Lower lobe of right lung (tissue), 2 donors: ENCODE results near the gene MAPKAPK3. TPM values are rescaled to one million over a fixed set of nuclear protein-coding genes. Genes with fewer than 3 reads are reported as not detected.

Experiments used
- ATAC-seq, 2 donors: fragments of 200-7000 bp; cut with Tn5 transposase; one replicate each; pipeline ENCODE4 v1.9.1; 2020 to 2022; ENCODE audit warnings: mild to moderate bottlenecking in 2 of 2, moderate library complexity in 2 of 2
- DNase-seq: peaks from one replicate; pipeline ENCODE4 v3.0.0-alpha.2; 2020
- H3K27ac ChIP-seq: fragments of 200-600 bp; one replicate; pipeline ENCODE4 v1.8.0; 2022
- H3K27me3 ChIP-seq: fragments of 200-600 bp; one replicate; pipeline ENCODE4 v1.8.0; 2022; ENCODE audit warnings: low read depth
- H3K36me3 ChIP-seq: fragments of 200-600 bp; one replicate; pipeline ENCODE4 v1.8.0; 2022; ENCODE audit warnings: mild to moderate bottlenecking
- H3K4me1 ChIP-seq: fragments of 200-600 bp; one replicate; pipeline ENCODE4 v1.8.0; 2022
- H3K4me3 ChIP-seq: fragments of 200-600 bp; one replicate; pipeline ENCODE4 v1.8.0; 2022; ENCODE audit warnings: mild to moderate bottlenecking
- H3K9me3 ChIP-seq: fragments of 200-600 bp; one replicate; pipeline ENCODE4 v1.8.0; 2022
- CTCF ChIP-seq: fragments of 200-600 bp; IDR thresholded peaks from one replicate; pipeline ENCODE4 v1.8.0; 2022; ENCODE audit warnings: antibody characterized with exemption, mild to moderate bottlenecking
- intact Hi-C: fragments of 100-400 bp; cut with DNase I; formaldehyde crosslinking; loops from one replicate; pipeline ENCODE4 v1.11.0; 2022
- total RNA-seq: library from RNA; stranded (reverse); fragmentation: NEBNext Ultra II Directional; extraction: Animal tissue kit (Norgen Biotek cat#: 25700); gene quantifications from one replicate; pipeline ENCODE4 v1.2.1, GENCODE V29; 2021
- donor health status: DM: no; HTN: yes; CAD: no; lungs with severe emphysema.

The MAPKAPK3 gene
- total RNA-seq, 1 donor from 2014 or later: 68.6 TPM

- TF ChIP-seq CTCF: no peak
- ATAC-seq: no peak
- H3K4me1 ChIP-seq: peaks cover 76% of the 10 kb centered on the region
- intact Hi-C loops: no loop called here
- no peaks in the 10 kb centered on the region for H3K27me3 ChIP-seq
- peak overlapping the region; percentile 24 for H3K27ac ChIP-seq
- H3K9me3 ChIP-seq: no peaks in the 10 kb centered on the region
- DNase-seq: no peak
- H3K36me3 ChIP-seq: no peaks in the 10 kb centered on the region
- H3K4me3 ChIP-seq: no peak overlapping the region
Measured at GRCh38 chr3:50587806-50588758, 28.9 kb upstream of the MAPKAPK3 start.

GRCh38 chr3:50588759-50589433 lies 28.1 kb upstream of the MAPKAPK3 start:
- intact Hi-C loops: no loop called here
- ATAC-seq: no peak
- Histone ChIP-seq H3K9me3 (no peaks in the 10 kb centered on the region), H3K4me1 (peaks cover 76% of the 10 kb centered on the region), H3K4me3 (no peak overlapping the region), H3K27ac (peak overlapping the region; percentile 24), H3K27me3 (no peaks in the 10 kb centered on the region), H3K36me3 (no peaks in the 10 kb centered on the region)
- no peak for DNase-seq
- no peak for TF ChIP-seq CTCF

- Histone ChIP-seq H3K4me1 (peaks cover 62% of the 10 kb centered on the region), H3K4me3 (no peak overlapping the region), H3K27ac (peak overlapping the region; percentile 86), H3K36me3 (no peaks in the 10 kb centered on the region), H3K9me3 (no peaks in the 10 kb centered on the region), H3K27me3 (no peaks in the 10 kb centered on the region)
- peak; percentile 4 to 5 for ATAC-seq
- intact Hi-C loops: no loop called here
- DNase-seq: no peak
- no peak for TF ChIP-seq CTCF
Measured at GRCh38 chr3:50591196-50591741, 25.7 kb upstream of the MAPKAPK3 start.

- Histone ChIP-seq H3K4me1 (peaks cover 62% of the 10 kb centered on the region), H3K27ac (peak overlapping the region; percentile 71), H3K4me3 (peak overlapping the region; percentile 6)
Measured at GRCh38 chr3:50592568-50592967, 24.4 kb upstream of the MAPKAPK3 start.

More at GRCh38 chr3:50592568-50592967, 24.4 kb upstream of the MAPKAPK3 start:
- Histone ChIP-seq H3K36me3 (no peaks in the 10 kb centered on the region), H3K9me3 (no peaks in the 10 kb centered on the region), H3K27me3 (no peaks in the 10 kb centered on the region)
- DNase-seq (peak; percentile 75), ATAC-seq (peak; percentile 59 to 74)
- no peak for TF ChIP-seq CTCF
- intact Hi-C loops: no loop called here
